Frontal cortex (tissue), 4 donors: ENCODE measurements around the gene SNCA. TPM values are rescaled to one million over a fixed set of nuclear protein-coding genes. Genes with fewer than 3 reads are reported as not detected.

Experiments used
- DNase-seq, 2 donors: peaks; one replicate each; pipeline ENCODE4 v3.0.0; 2012; ENCODE audit warnings: low spot score in 2 of 2
- FAIRE-seq: peaks from 2 replicates; lab custom pipeline; 2012; peaks lifted over from hg19 to GRCh38; lab: Jason Lieb, UNC
- total RNA-seq: library from RNA; depleted of rRNA; stranded (reverse); fragments of >200 nt; gene quantifications from one replicate; pipeline ENCODE4 v1.2.3, GENCODE V29; 2014
- donor health status: control.
- donor health status: control.
- donor health status: control.

The SNCA gene
- total RNA-seq, 1 donor from 2014 or later = 98.6 TPM

DNA sequence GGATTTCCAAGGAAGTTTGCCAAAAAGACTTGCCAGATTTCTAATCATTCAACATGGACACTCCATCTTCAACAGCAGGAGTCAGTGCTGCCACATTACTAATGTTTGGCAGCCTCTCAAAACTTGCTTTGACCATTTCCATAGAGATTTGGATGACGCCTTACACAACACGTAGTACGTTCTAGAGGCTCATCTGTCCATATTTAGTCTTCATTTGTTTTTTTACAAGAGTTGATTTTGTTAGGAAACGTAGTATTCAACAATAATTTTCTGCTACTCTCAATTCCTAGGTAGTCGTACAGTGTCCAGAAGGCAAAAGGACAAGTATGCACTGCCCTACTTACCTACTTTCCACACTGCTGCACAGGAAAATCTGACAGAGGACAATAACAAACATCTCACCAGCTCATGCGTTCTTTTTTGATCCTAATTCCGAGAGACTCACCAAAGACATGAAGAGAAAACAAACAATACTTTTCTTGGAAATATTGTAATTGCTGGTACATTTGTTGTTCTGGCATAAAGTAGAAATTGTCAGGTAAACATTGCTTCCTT is 117.3 kb downstream of the SNCA start:
- FAIRE-seq (no peak), DNase-seq (no peak)

- FAIRE-seq = no peak
- no peak for DNase-seq
These were observed 120.1 kb downstream of the SNCA start for GRCh38 chr4:89716893-89717292.

GRCh38 chr4:89715631-89716030 is 121.3 kb downstream of the SNCA start:
- FAIRE-seq (no peak), DNase-seq (no peak)

DNA sequence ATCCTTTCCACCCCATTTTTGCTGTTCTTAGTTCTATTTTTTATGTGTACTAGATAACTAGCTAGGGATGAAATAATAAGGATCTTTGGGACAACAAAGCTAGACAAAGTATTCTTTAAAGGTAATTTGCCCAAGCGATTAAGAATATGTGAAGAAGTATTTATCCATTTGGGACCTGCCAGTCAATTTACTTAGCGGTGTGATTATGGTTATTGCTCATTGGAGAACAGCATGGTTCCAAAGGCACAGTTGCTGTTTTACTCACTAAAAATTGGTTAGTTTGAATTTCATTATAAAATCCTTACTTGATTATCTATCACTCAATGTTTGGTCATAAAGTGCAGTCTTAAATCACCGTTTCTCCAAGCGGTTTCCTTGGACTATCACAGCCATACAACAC is 124.1 kb downstream of the SNCA start:
- no peak for DNase-seq
- no peak for FAIRE-seq

DNA sequence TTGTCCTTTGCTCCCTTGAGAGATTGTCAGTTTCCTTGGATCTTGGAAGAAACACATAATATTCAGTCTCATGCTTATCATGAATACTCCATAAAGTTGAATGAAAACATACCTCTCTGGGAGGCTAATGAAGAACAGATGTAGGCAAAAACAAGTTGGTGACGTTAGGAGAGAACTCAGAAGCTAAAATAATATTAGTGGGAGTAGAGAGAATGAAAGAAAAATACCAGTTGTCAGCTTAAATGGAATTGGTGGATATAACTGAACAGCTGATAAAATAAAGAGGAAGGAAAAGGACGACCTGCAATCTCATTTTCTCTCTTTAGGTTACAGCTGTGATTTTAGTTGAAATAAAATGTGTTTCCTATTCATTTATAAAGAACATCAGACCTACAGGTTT is 124.8 kb downstream of the SNCA start:
- FAIRE-seq = no peak

DNA sequence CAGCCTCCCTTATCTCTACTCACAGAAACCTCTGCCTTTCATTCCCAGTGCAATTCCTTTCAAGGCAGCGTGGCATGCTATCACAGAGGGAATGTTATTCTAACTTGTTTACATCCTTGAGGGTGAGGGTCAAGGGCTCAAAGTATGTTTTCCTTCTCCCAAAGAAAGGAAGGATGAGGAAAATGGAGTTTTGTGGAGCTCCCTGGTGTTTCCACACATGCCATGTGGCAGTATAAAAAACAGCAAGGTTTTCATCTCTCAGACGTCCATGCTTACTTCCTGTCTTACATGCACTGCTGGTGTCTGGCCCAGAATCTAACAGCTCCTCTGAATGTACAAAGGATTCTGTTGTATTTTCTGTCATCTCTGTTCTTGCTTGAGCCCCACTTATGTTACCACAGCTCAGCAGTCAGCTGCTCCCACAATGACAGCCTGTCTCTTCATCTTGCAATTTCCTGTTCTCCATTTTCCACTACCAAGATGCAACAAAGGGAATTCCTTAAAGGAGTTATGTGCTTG is 128.0 kb downstream of the SNCA start:
- DNase-seq (peak; percentile 6 to 8), FAIRE-seq (no peak)

More for the DNA sequence above, 124.8 kb downstream of the SNCA start:
- no peak for DNase-seq

DNA sequence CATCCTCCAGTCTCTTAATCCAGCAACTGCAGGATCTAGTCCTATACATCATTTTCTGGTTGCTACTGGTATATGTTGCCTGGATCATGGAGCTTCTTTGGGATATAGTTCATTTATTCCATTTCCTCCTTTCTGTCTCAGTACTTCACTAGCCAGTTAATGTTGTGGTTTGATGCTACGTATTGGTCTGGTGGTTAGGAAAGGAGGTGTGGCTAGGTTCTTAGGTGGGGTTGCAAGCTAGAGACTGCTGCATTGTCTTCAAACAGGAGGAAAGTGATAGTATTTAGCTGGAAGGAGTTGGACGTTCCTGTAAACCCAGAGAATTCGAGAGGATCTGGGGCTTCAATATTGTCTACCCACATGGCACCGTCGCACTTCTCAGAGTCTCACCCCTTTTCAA is 129.5 kb downstream of the SNCA start:
- no peak for FAIRE-seq
- DNase-seq = no peak

GRCh38 chr4:89704651-89705395 is 132.1 kb downstream of the SNCA start:
- DNase-seq = no peak
- no peak for FAIRE-seq

DNA sequence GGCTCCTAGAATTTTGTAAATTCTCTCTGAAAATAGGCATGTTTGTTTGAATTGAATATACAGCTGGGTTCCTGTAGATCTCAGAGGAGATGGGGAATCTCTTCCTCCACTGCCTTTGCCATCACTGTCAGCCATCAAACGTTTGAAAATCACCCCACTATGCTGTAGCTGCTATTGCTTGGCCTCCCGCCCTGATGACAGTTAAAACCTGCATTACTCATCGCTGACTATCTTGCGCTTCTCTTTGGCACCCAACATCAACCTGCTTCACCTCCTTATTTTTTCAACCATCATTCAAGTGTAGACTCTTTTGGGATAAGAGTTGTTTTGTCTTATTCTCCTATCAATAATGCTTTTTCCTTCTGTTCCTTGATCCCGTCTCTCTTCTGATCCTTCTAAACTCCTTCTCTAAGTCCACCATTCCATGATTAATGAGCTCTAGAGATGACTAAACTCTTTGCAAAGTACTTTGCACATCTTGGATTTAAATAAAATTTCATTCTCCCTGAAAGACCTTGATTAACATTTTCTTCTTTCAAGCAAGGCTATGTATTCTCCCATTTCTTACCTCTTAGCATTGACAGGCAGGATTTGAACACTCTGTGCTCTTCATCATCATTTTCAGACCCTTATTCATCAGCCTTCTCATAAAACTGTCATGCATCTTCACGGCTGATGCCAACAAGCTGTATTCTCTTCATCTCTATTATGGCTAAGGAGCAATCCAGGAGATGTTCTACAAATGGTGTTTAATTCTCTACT is 133.0 kb downstream of the SNCA start:
- FAIRE-seq (no peak), DNase-seq (no peak)

- no peak for DNase-seq
- no peak for FAIRE-seq
These were observed 136.1 kb downstream of the SNCA start for GRCh38 chr4:89700766-89701423.

DNA sequence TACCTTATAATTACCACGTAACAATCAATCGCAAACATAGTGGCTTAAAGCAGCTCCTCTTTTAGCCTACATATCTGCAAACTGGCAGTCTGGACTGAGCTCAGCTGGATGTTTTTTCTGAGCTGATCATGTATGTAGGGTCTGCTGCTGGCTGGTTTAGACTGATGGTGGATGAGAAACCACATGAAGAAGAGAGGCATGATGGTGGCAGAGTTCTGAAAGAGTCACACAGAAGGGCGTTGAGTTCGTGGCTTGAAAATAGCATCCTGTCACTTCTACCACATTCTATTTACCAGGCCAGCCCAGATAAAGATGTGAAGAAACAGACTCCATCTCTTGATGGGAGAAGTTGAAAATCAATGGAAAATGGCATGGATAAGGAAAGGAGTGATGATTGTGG is 151.3 kb downstream of the SNCA start:
- DNase-seq = no peak
- no peak for FAIRE-seq

DNA sequence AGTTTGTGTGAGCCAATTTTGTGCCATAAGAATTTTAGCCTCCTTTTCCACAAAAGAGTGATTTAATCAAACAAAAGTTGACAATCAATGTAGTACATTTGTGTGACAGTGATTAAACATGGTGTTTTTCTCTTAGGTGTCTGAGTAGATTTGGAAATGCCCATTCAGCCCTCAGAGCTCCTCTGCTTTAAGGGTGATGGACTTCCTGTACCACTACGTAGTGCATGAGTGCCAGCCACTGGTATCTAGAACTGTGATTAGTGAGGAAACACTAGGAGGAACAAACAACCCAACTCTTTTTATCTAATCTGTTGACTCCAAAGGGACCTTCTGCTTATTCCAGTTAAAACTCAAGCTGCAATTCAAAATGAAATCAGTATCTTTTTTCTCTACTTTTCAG is 151.7 kb downstream of the SNCA start:
- DNase-seq (no peak), FAIRE-seq (no peak)

GRCh38 chr4:89684536-89684935 is 152.4 kb downstream of the SNCA start:
- no peak for FAIRE-seq

DNA sequence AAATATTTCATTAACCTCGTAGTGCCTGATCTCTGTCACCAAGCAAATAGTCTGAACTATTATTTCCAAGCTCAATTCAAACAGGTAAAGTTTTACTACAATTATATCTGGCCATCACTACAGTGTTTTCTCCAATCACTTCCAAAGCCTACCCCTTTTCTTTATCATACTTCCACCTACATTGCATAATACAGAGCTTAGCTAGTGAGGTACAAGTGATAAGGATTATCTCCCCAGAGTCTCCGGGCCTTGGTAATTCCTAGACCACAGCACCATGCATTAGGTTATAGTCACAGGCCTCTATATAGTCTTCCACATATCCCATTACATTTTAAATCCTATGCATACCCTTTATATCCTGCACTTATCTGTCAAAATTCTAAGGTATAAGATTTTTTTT is 154.2 kb downstream of the SNCA start:
- DNase-seq (no peak), FAIRE-seq (no peak)

More at GRCh38 chr4:89684536-89684935, 152.4 kb downstream of the SNCA start:
- DNase-seq = no peak

DNA sequence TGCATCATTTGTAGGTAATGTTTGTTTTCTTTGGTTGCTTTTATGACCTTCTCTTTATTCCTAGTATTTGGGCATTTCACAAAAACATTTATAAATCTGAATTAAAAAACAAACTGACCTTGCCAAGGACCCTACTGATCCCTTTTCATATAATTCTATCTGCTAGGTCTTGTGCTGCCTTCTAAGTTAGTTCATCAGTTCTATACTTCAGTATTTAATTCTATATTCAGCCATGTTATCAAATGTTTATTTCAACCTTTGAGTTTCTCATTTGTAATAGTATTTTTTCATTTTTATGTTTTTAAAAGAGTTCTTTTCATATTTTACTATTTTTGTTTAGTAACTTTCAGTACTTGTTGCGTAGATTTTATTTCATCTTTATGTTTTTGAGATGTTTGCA is 155.3 kb downstream of the SNCA start:
- no peak for DNase-seq
- FAIRE-seq = no peak

GRCh38 chr4:89681219-89681618 is 155.7 kb downstream of the SNCA start:
- FAIRE-seq (no peak), DNase-seq (no peak)

GRCh38 chr4:89674876-89675459 is 162.0 kb downstream of the SNCA start:
- FAIRE-seq (no peak), DNase-seq (no peak)
